ENCODE results near the gene CUX1. TPM values are rescaled to one million over a fixed set of nuclear protein-coding genes. Genes with fewer than 3 reads are reported as not detected.

The CUX1 gene
- total RNA-seq, 2 experiments from 2014 or later: 35.6 to 38.0 TPM

DNA sequence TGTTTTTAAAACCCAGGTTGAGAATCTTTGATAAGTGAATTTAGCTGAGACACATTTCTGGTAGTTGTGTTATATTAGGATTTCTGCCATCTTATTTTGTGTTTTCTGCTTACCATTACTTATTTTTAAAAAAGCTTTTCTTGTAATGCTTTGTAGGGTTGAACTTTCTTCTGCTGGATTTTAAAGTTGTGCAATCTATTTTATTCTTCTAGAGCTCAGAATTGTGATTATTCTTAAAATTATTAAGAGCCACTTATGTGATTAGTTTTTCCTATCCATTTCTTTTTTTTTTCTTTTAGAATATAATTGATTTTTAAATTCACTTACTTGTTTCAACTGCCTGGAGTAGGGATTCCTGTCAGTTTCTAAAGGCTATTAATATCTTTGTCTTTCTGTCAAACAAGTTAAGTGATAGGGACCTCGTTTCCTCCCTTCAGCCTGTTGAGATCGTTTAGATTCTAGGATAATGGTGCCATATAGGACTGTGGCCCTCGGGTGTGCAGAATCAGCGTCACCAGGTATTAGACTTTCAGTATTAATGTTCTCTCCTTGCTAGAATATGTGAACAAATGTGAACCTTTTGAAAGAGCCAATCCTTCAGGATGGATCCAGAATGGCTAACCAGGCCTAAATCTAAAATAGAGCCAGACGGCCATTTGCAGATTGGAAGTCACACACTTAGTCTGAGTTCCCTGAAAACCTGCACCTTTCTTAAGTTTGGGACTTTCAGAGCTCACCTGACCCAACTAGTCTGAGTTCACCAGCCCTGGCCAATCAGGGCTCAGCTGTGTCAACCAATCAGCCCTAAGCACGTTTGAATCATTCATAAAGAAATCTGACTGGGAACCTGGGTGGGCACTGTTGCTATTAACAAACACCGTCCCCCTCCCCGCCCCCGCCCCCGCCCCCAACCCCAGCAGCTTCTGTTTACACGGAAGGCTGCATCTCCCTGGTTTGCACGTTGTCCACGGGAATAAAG, 26.2 kb downstream of the CUX1 start:
- no peak for ATAC-seq (ENCODE audit: poor library complexity)
- Mint-ChIP-seq H3K9me3 (no peaks in the 10 kb centered on the region), H3K36me3 (ENCODE audit: low read depth) (no peaks in the 10 kb centered on the region), H3K4me3 (no peak overlapping the region), H3K4me1 (ENCODE audit: low read depth) (peaks cover 22% of the 10 kb centered on the region), H3K27me3 (no peaks in the 10 kb centered on the region), H3K27ac (no peak overlapping the region)
- TF ChIP-seq, protein P1, sequence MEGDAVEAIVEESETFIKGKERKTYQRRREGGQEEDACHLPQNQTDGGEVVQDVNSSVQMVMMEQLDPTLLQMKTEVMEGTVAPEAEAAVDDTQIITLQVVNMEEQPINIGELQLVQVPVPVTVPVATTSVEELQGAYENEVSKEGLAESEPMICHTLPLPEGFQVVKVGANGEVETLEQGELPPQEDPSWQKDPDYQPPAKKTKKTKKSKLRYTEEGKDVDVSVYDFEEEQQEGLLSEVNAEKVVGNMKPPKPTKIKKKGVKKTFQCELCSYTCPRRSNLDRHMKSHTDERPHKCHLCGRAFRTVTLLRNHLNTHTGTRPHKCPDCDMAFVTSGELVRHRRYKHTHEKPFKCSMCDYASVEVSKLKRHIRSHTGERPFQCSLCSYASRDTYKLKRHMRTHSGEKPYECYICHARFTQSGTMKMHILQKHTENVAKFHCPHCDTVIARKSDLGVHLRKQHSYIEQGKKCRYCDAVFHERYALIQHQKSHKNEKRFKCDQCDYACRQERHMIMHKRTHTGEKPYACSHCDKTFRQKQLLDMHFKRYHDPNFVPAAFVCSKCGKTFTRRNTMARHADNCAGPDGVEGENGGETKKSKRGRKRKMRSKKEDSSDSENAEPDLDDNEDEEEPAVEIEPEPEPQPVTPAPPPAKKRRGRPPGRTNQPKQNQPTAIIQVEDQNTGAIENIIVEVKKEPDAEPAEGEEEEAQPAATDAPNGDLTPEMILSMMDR (IDR thresholded peaks at IDR 0.05): no peak
- Histone ChIP-seq H3K36me3 (ENCODE audit: insufficient read depth, low read length) (no peaks in the 10 kb centered on the region), H3K9me3 (ENCODE audit: control insufficient read depth in 1 of 2, insufficient read depth in 1 of 2, low read length in 2 of 2) (peaks cover 6 to 18% of the 10 kb centered on the region in 2 experiments), H3K27me3 (ENCODE audit: control insufficient read depth in 1 of 2, insufficient read depth in 2 of 2, low read length in 2 of 2) (no peaks in the 10 kb centered on the region), H3K27ac (ENCODE audit: low read depth in 1 of 2, low read length in 2 of 2) (no peak overlapping the region), H3K4me3 (ENCODE audit: low read length) (no peak overlapping the region), H3K4me1 (ENCODE audit: insufficient read depth, low read length) (peaks cover 3% of the 10 kb centered on the region)
- no peak for DNase-seq
- POLR2A ChIA-PET: no interaction called here
- CTCF ChIA-PET: no interaction called here
- intact Hi-C loops (cut with DNase I, micrococcal nuclease): no loop called here

DNA sequence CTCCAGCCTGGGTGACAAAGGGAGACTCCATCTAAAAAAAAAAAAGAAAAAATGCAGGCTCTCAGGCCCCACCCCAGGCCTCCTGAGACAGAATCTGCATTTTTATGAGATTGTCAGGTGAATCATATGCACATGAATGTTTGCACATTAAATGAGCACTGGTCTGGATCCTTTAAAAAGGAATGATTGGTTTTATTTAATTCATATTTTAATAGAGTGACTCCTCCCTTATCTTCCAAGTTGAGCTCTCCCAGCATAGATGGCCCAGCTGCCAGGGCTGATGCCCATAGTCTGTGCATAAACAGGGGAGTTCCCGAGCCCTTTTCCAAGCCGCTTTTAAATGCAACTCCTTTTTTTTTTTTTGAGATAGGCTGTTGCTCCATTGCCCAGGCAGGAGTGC, 28.5 kb downstream of the CUX1 start:
- CTCF ChIA-PET: no interaction called here
- POLR2A ChIA-PET: interaction anchor here (1.1 kb wide), 1 partner anchor 10 kb away, joined by 3 read pairs; no protein-coding TSS in a partner anchor
- Histone ChIP-seq H3K9me3 (ENCODE audit: control insufficient read depth in 1 of 2, insufficient read depth in 1 of 2, low read length in 2 of 2) (peaks cover 6 to 18% of the 10 kb centered on the region in 2 experiments), H3K36me3 (ENCODE audit: insufficient read depth, low read length) (no peaks in the 10 kb centered on the region), H3K4me3 (ENCODE audit: low read length) (no peak overlapping the region), H3K4me1 (ENCODE audit: insufficient read depth, low read length) (peaks cover 3% of the 10 kb centered on the region), H3K27ac (ENCODE audit: low read depth in 1 of 2, low read length in 2 of 2) (no peak overlapping the region), H3K27me3 (ENCODE audit: control insufficient read depth in 1 of 2, insufficient read depth in 2 of 2, low read length in 2 of 2) (no peaks in the 10 kb centered on the region)
- Mint-ChIP-seq H3K4me3 (no peak overlapping the region), H3K4me1 (ENCODE audit: low read depth) (peaks cover 18% of the 10 kb centered on the region), H3K36me3 (ENCODE audit: low read depth) (no peaks in the 10 kb centered on the region), H3K9me3 (no peaks in the 10 kb centered on the region), H3K27me3 (no peaks in the 10 kb centered on the region), H3K27ac (no peak overlapping the region)
- no peak for DNase-seq
- intact Hi-C loops (cut with DNase I, micrococcal nuclease): no loop called here
- TF ChIP-seq, protein P1 (IDR thresholded peaks at IDR 0.05): no peak
- no peak for ATAC-seq (ENCODE audit: poor library complexity)

DNA sequence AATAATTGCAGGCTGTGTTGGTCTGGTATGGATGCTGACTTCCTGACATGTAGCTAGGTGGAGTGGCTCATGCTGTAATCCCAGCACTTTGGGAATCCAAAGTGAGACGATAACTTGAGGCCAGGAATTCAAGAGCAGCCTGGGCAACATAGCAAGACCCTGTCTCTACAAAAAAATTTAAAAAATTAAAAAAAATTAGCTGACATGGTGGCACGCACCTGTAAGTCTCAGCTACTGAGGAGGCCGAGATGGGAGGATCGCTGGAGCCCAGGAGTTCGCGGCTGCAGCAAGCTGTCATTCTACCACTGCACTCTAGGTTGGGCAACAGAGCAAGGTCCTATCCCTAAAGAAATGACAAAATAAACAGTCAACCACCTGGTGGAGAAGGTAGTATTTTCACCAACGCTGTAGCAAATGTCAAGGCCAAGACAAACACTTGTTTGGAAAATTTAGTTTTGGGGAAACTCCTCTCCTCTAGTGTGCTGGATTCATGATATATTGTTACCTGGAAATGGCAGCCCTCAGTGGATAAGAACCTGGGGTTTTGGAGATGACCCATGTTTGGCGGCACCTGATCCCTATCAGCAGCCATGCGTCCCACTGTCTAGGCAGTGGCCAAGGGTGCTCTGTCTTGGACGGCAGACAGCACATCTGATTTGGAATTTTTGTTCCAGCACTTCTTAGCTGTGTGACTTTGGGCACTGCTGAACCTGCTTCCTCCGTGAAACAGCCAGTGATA, 29.5 kb downstream of the CUX1 start:
- Mint-ChIP-seq H3K4me3 (no peak overlapping the region), H3K27me3 (no peaks in the 10 kb centered on the region), H3K36me3 (ENCODE audit: low read depth) (no peaks in the 10 kb centered on the region), H3K27ac (no peak overlapping the region), H3K4me1 (ENCODE audit: low read depth) (peaks cover 18% of the 10 kb centered on the region), H3K9me3 (no peaks in the 10 kb centered on the region)
- Histone ChIP-seq H3K4me1 (ENCODE audit: insufficient read depth, low read length) (peaks cover 3% of the 10 kb centered on the region), H3K4me3 (ENCODE audit: low read length) (no peak overlapping the region), H3K9me3 (ENCODE audit: control insufficient read depth in 1 of 2, insufficient read depth in 1 of 2, low read length in 2 of 2) (peaks cover 6 to 18% of the 10 kb centered on the region in 2 experiments), H3K27me3 (ENCODE audit: control insufficient read depth in 1 of 2, insufficient read depth in 2 of 2, low read length in 2 of 2) (no peaks in the 10 kb centered on the region), H3K27ac (ENCODE audit: low read depth in 1 of 2, low read length in 2 of 2) (no peak overlapping the region), H3K36me3 (ENCODE audit: insufficient read depth, low read length) (no peaks in the 10 kb centered on the region)
- ATAC-seq (ENCODE audit: poor library complexity): no peak
- TF ChIP-seq, protein P1 (IDR thresholded peaks at IDR 0.05): no peak
- no peak for DNase-seq
- intact Hi-C loops (cut with DNase I, micrococcal nuclease): no loop called here
- ChIA-PET POLR2A (interaction anchor here (1.1 kb wide), 1 partner anchor 9 kb away, joined by 3 read pairs; no protein-coding TSS in a partner anchor), CTCF (no interaction called here)
